ENCODE results near the gene RNF148. TPM values are rescaled to one million over a fixed set of nuclear protein-coding genes. Genes with fewer than 3 reads are reported as not detected.
A peak's percentile ranks its signal among the peaks of the same experiment; 100 is the strongest.
"Not testable (repeated sequence)": the region's sequence is repeated elsewhere in the genome, so short reads cannot be mapped to it uniquely, and the experiment has no call there.

RNF148 gene
- total and polyA plus RNA-seq, 2 experiments from 2014 or later = 2.2 TPM; not detected in 1

GRCh38 chr7:122679269-122679709, 23.4 kb downstream of the RNF148 start:
- H3K4me3 ChIP-seq; H3K79me2 ChIP-seq (replicated peaks; ENCODE audit: insufficient read depth); H4K20me1 ChIP-seq (replicated peaks; ENCODE audit: insufficient read depth); H2AFZ ChIP-seq; H3K36me3 ChIP-seq (ENCODE audit: insufficient read depth); H3K27me3 ChIP-seq (ENCODE audit: insufficient read depth); H3F3A ChIP-seq (replicated peaks; ENCODE audit: low read depth); H3K27me3 Mint-ChIP-seq (ENCODE audit: insufficient read depth, low read depth, poor library complexity); H3K9me2 ChIP-seq (ENCODE audit: insufficient read depth): not testable (repeated sequence)
- Mint-ChIP-seq H3K4me1 (peaks cover 51% of the 10 kb centered on the region), H3K36me3 (ENCODE audit: low read depth) (peaks cover 21% of the 10 kb centered on the region), H3K4me3 (peak overlapping the region; percentile 50), H3K27ac (peak overlapping the region; percentile 98), H3K9me3 (peaks cover 13% of the 10 kb centered on the region; the same call in 2 of the 3 replicates)
- peak; percentile 85 for ATAC-seq
- Histone ChIP-seq H3K4me2 (peak overlapping the region; percentile 13; the same call in 1 of the 2 replicates), H3K27ac (ENCODE audit: low read depth) (peak overlapping the region; percentile 91), H3K4me1 (ENCODE audit: insufficient read depth) (peaks cover 29% of the 10 kb centered on the region)
- DNase-seq (ENCODE audit: low spot score) = peak; percentile 98
- TF ChIP-seq, protein P1, sequence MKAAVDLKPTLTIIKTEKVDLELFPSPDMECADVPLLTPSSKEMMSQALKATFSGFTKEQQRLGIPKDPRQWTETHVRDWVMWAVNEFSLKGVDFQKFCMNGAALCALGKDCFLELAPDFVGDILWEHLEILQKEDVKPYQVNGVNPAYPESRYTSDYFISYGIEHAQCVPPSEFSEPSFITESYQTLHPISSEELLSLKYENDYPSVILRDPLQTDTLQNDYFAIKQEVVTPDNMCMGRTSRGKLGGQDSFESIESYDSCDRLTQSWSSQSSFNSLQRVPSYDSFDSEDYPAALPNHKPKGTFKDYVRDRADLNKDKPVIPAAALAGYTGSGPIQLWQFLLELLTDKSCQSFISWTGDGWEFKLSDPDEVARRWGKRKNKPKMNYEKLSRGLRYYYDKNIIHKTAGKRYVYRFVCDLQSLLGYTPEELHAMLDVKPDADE (IDR thresholded peaks at IDR 0.05) = 0 out of 2 replicates have a peak, but pooled peaks have one; percentile 16
- TF ChIP-seq NANOG (IDR thresholded peaks at IDR 0.05; ENCODE audit: borderline replicate concordance) = peak; percentile 85
- TF ChIP-seq POLR2AphosphoS5 (IDR thresholded peaks at IDR 0.05; ENCODE audit: low read depth) = peak; percentile 33; the same call in 1 of the 2 replicates
- TF ChIP-seq CREB1 (CRISPR knock-in tag; IDR thresholded peaks at IDR 0.05; ENCODE audit: low read depth) = peak; percentile 65; the same call in 1 of the 2 replicates

DNA sequence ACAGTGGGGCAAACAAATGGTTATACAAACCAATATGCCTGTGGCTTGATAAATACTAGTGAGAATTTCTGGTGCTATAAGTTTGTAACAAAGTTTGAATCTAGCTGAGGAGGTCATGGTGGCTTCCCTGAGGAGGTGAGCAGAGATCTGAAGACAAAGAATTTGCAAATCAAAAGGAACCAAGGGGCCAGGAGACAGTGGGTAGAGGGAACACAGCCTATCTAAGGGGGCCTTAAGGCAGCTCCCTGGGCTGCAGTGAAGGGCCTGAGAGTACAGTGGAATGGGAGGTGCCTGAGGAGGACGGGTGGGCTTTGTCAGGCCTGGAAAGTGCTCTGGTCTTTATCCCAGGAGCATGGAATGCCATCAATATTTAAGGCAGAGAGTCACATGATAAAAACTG, 25.6 kb downstream of the RNF148 start:
- DNase-seq (ENCODE audit: low spot score) (no peak), ATAC-seq (peak; percentile 53)
- Mint-ChIP-seq H3K27me3 (ENCODE audit: insufficient read depth, low read depth, poor library complexity) (peaks cover 3% of the 10 kb centered on the region), H3K4me3 (no peak overlapping the region; the same call in 2 of the 3 replicates), H3K9me3 (peaks cover 19% of the 10 kb centered on the region; the same call in 2 of the 3 replicates), H3K36me3 (ENCODE audit: low read depth) (peaks cover 35% of the 10 kb centered on the region), H3K4me1 (peaks cover 52% of the 10 kb centered on the region), H3K27ac (peak overlapping the region; percentile 46)
- 0 out of 2 replicates have a peak, but pooled peaks cover 3% of the 10 kb centered on the region for H3K9me2 ChIP-seq (ENCODE audit: insufficient read depth)
- H3K27me3 ChIP-seq (ENCODE audit: insufficient read depth) = no peaks in the 10 kb centered on the region
- H4K20me1 ChIP-seq (replicated peaks; ENCODE audit: insufficient read depth) = no peaks in the 10 kb centered on the region
- TF ChIP-seq EZH2phosphoT487 (IDR thresholded peaks at IDR 0.05; ENCODE audit: unreplicated experiment) (no peak), NANOG (IDR thresholded peaks at IDR 0.05; ENCODE audit: borderline replicate concordance) (no peak), ZNF114 (CRISPR knock-in tag; IDR thresholded peaks at IDR 0.05) (no peak), STAT1 (IDR thresholded peaks at IDR 0.05; ENCODE audit: unreplicated experiment) (no peak), REST (IDR thresholded peaks at IDR 0.05; ENCODE audit: unreplicated experiment) (no peak), JUNB (IDR thresholded peaks at IDR 0.05; ENCODE audit: unreplicated experiment) (no peak), POLR2AphosphoS5 (IDR thresholded peaks at IDR 0.05; ENCODE audit: low read depth) (no peak)
- TF ChIP-seq, protein P2, sequence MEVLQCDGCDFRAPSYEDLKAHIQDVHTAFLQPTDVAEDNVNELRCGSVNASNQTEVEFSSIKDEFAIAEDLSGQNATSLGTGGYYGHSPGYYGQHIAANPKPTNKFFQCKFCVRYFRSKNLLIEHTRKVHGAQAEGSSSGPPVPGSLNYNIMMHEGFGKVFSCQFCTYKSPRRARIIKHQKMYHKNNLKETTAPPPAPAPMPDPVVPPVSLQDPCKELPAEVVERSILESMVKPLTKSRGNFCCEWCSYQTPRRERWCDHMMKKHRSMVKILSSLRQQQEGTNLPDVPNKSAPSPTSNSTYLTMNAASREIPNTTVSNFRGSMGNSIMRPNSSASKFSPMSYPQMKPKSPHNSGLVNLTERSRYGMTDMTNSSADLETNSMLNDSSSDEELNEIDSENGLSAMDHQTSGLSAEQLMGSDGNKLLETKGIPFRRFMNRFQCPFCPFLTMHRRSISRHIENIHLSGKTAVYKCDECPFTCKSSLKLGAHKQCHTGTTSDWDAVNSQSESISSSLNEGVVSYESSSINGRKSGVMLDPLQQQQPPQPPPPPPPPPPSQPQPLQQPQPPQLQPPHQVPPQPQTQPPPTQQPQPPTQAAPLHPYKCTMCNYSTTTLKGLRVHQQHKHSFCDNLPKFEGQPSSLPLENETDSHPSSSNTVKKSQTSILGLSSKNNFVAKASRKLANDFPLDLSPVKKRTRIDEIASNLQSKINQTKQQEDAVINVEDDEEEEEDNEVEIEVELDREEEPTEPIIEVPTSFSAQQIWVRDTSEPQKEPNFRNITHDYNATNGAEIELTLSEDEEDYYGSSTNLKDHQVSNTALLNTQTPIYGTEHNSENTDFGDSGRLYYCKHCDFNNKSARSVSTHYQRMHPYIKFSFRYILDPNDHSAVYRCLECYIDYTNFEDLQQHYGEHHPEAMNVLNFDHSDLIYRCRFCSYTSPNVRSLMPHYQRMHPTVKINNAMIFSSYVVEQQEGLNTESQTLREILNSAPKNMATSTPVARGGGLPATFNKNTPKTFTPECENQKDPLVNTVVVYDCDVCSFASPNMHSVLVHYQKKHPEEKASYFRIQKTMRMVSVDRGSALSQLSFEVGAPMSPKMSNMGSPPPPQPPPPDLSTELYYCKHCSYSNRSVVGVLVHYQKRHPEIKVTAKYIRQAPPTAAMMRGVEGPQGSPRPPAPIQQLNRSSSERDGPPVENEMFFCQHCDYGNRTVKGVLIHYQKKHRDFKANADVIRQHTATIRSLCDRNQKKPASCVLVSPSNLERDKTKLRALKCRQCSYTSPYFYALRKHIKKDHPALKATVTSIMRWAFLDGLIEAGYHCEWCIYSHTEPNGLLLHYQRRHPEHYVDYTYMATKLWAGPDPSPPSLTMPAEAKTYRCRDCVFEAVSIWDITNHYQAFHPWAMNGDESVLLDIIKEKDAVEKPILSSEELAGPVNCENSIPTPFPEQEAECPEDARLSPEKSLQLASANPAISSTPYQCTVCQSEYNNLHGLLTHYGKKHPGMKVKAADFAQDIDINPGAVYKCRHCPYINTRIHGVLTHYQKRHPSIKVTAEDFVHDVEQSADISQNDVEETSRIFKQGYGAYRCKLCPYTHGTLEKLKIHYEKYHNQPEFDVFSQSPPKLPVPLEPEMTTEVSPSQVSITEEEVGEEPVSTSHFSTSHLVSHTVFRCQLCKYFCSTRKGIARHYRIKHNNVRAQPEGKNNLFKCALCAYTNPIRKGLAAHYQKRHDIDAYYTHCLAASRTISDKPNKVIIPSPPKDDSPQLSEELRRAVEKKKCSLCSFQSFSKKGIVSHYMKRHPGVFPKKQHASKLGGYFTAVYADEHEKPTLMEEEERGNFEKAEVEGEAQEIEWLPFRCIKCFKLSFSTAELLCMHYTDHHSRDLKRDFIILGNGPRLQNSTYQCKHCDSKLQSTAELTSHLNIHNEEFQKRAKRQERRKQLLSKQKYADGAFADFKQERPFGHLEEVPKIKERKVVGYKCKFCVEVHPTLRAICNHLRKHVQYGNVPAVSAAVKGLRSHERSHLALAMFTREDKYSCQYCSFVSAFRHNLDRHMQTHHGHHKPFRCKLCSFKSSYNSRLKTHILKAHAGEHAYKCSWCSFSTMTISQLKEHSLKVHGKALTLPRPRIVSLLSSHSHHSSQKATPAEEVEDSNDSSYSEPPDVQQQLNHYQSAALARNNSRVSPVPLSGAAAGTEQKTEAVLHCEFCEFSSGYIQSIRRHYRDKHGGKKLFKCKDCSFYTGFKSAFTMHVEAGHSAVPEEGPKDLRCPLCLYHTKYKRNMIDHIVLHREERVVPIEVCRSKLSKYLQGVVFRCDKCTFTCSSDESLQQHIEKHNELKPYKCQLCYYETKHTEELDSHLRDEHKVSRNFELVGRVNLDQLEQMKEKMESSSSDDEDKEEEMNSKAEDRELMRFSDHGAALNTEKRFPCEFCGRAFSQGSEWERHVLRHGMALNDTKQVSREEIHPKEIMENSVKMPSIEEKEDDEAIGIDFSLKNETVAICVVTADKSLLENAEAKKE (CRISPR knock-in tag; IDR thresholded peaks at IDR 0.05) = peak; percentile 64; the same call in 1 of the 2 replicates
- no peaks in the 10 kb centered on the region for H3K79me2 ChIP-seq (replicated peaks; ENCODE audit: insufficient read depth)
- peak overlapping the region; percentile 50; the same call in 1 of the 2 replicates for H3K4me2 ChIP-seq
- H3F3A ChIP-seq (replicated peaks; ENCODE audit: low read depth) = no peaks in the 10 kb centered on the region
- H3K36me3 ChIP-seq (ENCODE audit: insufficient read depth) = no peaks in the 10 kb centered on the region
- no peak overlapping the region for H3K4me3 ChIP-seq
- H3K27ac ChIP-seq (ENCODE audit: low read depth) = peak overlapping the region; percentile 82
- peaks cover 29% of the 10 kb centered on the region for H3K4me1 ChIP-seq (ENCODE audit: insufficient read depth)
- no peak overlapping the region for H2AFZ ChIP-seq
